ENCODE results near the gene KDM2B.

The KDM2B gene

DNA sequence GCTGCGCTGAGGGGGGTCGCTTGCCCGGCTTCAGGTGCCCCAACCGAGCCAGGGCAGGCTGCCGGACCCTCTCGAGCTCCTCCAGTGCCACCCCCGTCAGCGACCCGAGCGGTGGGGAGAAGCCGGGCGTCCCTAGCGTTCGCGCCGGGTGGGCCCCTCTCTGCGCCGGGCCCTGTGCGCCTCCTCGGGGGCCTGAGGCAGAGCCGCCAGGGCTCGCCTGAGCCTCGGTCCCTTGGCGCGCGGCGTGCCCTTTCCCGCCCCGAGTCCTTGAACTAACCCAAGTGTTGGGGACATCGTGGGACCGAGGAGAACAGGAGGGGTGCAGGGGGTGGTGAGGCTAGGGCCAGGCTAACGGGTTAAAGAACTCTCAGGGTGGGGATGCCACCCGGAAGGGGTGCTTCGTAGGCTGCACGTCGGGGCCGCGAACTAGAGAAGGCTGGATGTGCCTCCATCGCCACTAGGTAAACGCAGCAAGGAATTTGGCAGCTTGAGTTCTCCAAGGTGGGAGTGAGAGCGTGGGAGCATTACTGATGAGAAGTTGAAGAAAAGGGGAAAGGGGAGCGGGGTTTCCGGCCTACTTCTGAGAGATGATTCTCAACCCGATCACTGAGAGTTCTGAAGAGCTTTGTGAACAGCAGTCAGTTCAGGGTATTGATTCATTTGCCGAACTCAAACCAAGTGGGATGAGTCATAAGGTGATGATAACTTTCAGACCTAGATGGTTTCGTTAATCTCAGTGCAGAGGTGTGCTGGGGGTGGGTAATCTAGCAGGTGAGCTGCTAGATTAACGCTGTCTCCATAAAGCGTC lies 180.3 kb downstream of the KDM2B start:
- Histone ChIP-seq H3K36me3 (ENCODE audit: control insufficient read depth, insufficient read depth, low read length) (peaks cover 6% of the 10 kb centered on the region), H3K4me3 (replicated peaks; ENCODE audit: low read depth, low read length) (peak overlapping the region; percentile 88), H3K27me3 (replicated peaks; ENCODE audit: control insufficient read depth, insufficient read depth, low read length) (no peaks in the 10 kb centered on the region)
- peak; percentile 69 for DNase-seq (ENCODE audit: extremely low read depth, insufficient read length)
- TF ChIP-seq, protein P1, sequence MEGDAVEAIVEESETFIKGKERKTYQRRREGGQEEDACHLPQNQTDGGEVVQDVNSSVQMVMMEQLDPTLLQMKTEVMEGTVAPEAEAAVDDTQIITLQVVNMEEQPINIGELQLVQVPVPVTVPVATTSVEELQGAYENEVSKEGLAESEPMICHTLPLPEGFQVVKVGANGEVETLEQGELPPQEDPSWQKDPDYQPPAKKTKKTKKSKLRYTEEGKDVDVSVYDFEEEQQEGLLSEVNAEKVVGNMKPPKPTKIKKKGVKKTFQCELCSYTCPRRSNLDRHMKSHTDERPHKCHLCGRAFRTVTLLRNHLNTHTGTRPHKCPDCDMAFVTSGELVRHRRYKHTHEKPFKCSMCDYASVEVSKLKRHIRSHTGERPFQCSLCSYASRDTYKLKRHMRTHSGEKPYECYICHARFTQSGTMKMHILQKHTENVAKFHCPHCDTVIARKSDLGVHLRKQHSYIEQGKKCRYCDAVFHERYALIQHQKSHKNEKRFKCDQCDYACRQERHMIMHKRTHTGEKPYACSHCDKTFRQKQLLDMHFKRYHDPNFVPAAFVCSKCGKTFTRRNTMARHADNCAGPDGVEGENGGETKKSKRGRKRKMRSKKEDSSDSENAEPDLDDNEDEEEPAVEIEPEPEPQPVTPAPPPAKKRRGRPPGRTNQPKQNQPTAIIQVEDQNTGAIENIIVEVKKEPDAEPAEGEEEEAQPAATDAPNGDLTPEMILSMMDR (IDR thresholded peaks at IDR 0.05; ENCODE audit: insufficient read depth, low read length, poor library complexity, severe bottlenecking) = no peak

DNA sequence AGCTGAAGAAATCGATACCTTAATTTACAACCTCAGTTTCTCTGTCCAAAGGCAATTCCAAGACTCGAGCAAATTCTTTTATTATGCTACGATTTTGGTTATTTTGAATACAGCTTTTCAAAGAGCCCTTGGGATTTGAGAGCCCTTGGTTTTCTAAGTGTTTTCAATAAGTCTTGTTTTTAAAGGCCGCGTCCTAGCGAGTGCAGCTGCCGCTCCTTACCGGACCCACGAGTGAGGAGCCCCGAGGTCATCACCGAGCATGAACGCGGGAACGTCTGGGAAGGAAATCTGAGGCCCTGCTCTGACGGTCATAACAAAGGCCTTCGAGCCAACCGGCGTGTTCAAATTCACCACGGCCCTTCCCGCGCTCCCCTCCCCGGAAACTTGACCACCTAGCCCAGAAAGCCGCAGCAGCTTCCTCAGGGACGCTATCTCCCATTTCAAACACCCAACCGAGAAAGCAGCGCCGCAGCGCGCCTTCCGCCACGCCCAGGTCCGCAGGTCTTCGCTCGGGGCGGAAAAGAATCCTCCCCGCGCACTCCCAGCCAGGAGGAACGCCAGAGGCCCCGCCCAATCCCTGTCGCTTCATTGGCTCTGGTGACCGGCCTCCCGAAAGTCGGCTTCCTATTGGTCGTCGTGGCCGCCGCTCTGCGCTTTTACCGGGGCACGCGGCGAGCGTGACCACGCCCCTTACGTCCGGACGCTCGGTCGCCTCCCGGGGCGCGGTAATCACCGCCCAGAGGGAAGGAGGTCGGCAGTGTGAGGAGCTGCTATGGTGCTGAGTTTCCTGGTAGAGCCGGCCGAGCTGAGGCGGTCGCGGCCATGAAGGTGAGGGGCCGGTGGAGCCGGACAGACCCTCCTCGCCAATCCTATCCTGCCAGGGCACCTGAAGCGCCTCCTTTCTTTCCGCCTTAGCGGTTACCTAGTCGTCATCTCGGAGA lies 181.2 kb downstream of the KDM2B start, which contains the start of gene RNF34:
Gene RNF34 (plus strand): TSS at position 728 of the 941 bp plus-strand sequence. CDS start 95 bp downstream, at position 823.
- TF ChIP-seq, protein P1 (IDR thresholded peaks at IDR 0.05; ENCODE audit: insufficient read depth, low read length, poor library complexity, severe bottlenecking) = no peak
- Histone ChIP-seq H3K36me3 (ENCODE audit: control insufficient read depth, insufficient read depth, low read length) (peaks cover under 1% of the 10 kb centered on the region), H3K27me3 (replicated peaks; ENCODE audit: control insufficient read depth, insufficient read depth, low read length) (no peaks in the 10 kb centered on the region), H3K4me3 (replicated peaks; ENCODE audit: low read depth, low read length) (peak within 1 kb of the TSS; percentile 88)
- peak; percentile 99 for DNase-seq (ENCODE audit: extremely low read depth, insufficient read length)

DNA sequence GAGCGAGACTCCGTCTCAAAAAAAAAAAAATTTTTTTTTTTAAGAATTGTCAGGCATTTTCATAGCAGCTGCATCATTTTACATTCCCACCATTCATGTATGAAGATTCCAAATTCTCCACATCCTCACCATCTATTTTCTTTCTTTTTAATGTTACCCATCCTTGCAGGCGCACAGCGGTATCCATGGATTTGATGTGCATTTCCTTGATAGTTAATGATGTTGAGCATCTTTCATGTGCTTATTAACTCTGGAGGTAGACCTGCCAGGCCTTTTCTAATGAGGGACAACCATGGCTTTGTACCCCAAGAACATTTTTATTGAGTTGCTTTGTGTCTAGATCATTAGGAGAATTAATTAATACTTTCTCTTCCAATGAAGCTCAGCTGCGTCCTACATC lies 182.5 kb downstream of the KDM2B start:
- TF ChIP-seq, protein P1 (IDR thresholded peaks at IDR 0.05; ENCODE audit: insufficient read depth, low read length, poor library complexity, severe bottlenecking) = no peak
- Histone ChIP-seq H3K36me3 (ENCODE audit: control insufficient read depth, insufficient read depth, low read length) (no peaks in the 10 kb centered on the region), H3K27me3 (replicated peaks; ENCODE audit: control insufficient read depth, insufficient read depth, low read length) (no peaks in the 10 kb centered on the region), H3K4me3 (replicated peaks; ENCODE audit: low read depth, low read length) (no peak overlapping the region)
- DNase-seq (ENCODE audit: extremely low read depth, insufficient read length) = no peak

DNA sequence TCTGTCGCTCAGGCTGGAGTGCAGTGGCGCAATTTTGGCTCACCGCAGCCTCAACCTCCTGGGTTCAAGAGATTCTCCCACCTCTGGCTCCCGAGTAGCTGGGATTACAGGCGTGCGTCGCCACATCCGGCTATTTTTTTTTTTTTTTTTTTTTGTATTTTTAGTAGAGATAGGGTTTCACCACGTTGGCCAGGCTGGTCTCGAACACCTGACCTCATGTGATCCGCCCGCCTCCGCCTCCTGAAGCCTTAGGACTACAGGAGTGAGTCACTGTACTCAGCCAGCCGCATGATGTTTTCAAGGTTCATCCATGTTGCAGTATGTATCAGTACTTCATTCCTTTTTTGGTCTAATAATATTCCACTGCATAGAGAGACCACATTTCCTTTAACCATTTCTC lies 183.3 kb downstream of the KDM2B start:
- no peaks in the 10 kb centered on the region for H3K27me3 ChIP-seq (replicated peaks; ENCODE audit: control insufficient read depth, insufficient read depth, low read length)
- no peaks in the 10 kb centered on the region for H3K36me3 ChIP-seq (ENCODE audit: control insufficient read depth, insufficient read depth, low read length)
- no peak overlapping the region for H3K4me3 ChIP-seq (replicated peaks; ENCODE audit: low read depth, low read length)
- no peak for DNase-seq (ENCODE audit: extremely low read depth, insufficient read length)
- TF ChIP-seq, protein P1 (IDR thresholded peaks at IDR 0.05; ENCODE audit: insufficient read depth, low read length, poor library complexity, severe bottlenecking) = no peak

DNA sequence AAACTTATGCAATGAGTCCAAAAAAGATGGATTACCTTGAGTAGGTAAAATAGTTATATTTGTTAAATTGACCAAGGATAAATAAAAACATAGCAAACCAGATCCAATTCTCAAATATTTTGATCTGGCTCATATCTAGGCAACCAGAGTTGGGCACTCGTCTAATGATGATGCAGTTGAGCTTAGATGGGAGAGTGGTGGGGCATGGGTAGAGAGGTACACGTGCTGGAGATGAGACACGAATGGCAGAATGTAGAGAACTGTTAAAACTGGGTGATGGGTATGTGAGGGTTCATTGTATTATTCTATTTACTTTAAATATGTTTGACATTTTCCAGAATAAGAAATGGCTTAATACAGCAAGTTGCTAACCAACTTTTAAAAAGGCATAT lies 188.5 kb downstream of the KDM2B start:
- Histone ChIP-seq H3K4me3 (replicated peaks; ENCODE audit: low read depth, low read length) (no peak overlapping the region), H3K27me3 (replicated peaks; ENCODE audit: control insufficient read depth, insufficient read depth, low read length) (no peaks in the 10 kb centered on the region), H3K36me3 (ENCODE audit: control insufficient read depth, insufficient read depth, low read length) (no peaks in the 10 kb centered on the region)
- no peak for DNase-seq (ENCODE audit: extremely low read depth, insufficient read length)
- TF ChIP-seq, protein P1 (IDR thresholded peaks at IDR 0.05; ENCODE audit: insufficient read depth, low read length, poor library complexity, severe bottlenecking) = no peak

Data from GM06990 (cell line).